WTC11 (cell line): Measurements from ENCODE around the gene XPNPEP3. TPM values are rescaled to one million over a fixed set of nuclear protein-coding genes. Genes with fewer than 3 reads are reported as not detected.
A peak's percentile ranks its signal among the peaks of the same experiment; 100 is the strongest.

Experiments
- ATAC-seq: fragments of 200-7000 bp; cut with Tn5 transposase; 2 replicates; pipeline ENCODE4 v1.10.0; 2021; ENCODE audit warnings: mild to moderate bottlenecking, moderate library complexity
- CTCF ChIA-PET: fragments of 300-600 bp; sonication (Branson Sonifier 250); formaldehyde crosslinking; loops from one replicate; lab custom pipeline; 2021; ENCODE audit warnings: antibody characterized with exemption; lab: Charles Lee
- POLR2A ChIA-PET: fragments of 350-600 bp; sonication (Branson Sonifier 250); formaldehyde crosslinking; loops from one replicate; lab custom pipeline; 2021; ENCODE audit warnings: antibody characterized with exemption; lab: Charles Lee
- DNase-seq: peaks from one replicate; pipeline ENCODE4 v3.0.0; 2021; ENCODE audit warnings: low spot score
- H3K27ac Mint-ChIP-seq: 2 replicates; pipeline ENCODE4 v1.8.0; 2021; ENCODE audit warnings: mixed read lengths
- H3K27me3 Mint-ChIP-seq: 2 replicates; pipeline ENCODE4 v1.8.0; 2021; ENCODE audit warnings: low read depth, mild to moderate bottlenecking, moderate library complexity, mixed read lengths
- H3K36me3 Mint-ChIP-seq: 2 replicates; pipeline ENCODE4 v1.8.0; 2021; ENCODE audit warnings: mixed read lengths
- H3K4me1 Mint-ChIP-seq: 2 replicates; pipeline ENCODE4 v1.8.0; 2022; ENCODE audit warnings: mixed read lengths
- H3K4me3 Mint-ChIP-seq: 2 replicates; pipeline ENCODE4 v1.8.0; 2021; ENCODE audit warnings: mild to moderate bottlenecking, moderate library complexity, mixed read lengths
- H3K9me3 Mint-ChIP-seq: 2 replicates; pipeline ENCODE4 v1.8.0; 2021; ENCODE audit warnings: mixed read lengths
- ARID4B ChIP-seq: sonication (generic); formaldehyde crosslinking; IDR thresholded peaks from 2 replicates; pipeline ENCODE4 v1.8.0; 2023; ENCODE audit warnings: missing genetic modification reagents, mild to moderate bottlenecking, borderline replicate concordance
- FOXK1 ChIP-seq: sonication (generic); formaldehyde crosslinking; IDR thresholded peaks from 2 replicates; pipeline ENCODE4 v1.8.0; 2022; ENCODE audit warnings: mild to moderate bottlenecking, moderate library complexity, missing genetic modification reagents
- FOXP4 ChIP-seq: sonication (generic); formaldehyde crosslinking; IDR thresholded peaks from 2 replicates; pipeline ENCODE4 v1.8.0; 2022; ENCODE audit warnings: mild to moderate bottlenecking, missing genetic modification reagents
- MAX ChIP-seq: sonication (generic); formaldehyde crosslinking; IDR thresholded peaks from 2 replicates; pipeline ENCODE4 v1.8.0; 2022; ENCODE audit warnings: mild to moderate bottlenecking, missing genetic modification reagents
- MYBL2 ChIP-seq: sonication (generic); formaldehyde crosslinking; IDR thresholded peaks from 2 replicates; pipeline ENCODE4 v1.8.1; 2023; ENCODE audit warnings: mild to moderate bottlenecking, moderate library complexity, missing genetic modification reagents
- ZNF671 ChIP-seq: fragments of 250-450 bp; sonication (Bioruptor Pico); IDR thresholded peaks from 2 replicates; pipeline ENCODE4 v1.8.0; 2021; ENCODE audit warnings: mild to moderate bottlenecking
- ZSCAN18 ChIP-seq: fragments of 250-450 bp; sonication (Bioruptor Pico); IDR thresholded peaks from 2 replicates; pipeline ENCODE4 v2.1.2; 2022; ENCODE audit warnings: mild to moderate bottlenecking, moderate library complexity
- total RNA-seq: library from RNA; stranded (reverse); gene quantifications from 3 replicates; pipeline ENCODE4 v1.2.3, GENCODE V29; 2021
- TF ChIP-seq, protein P1 (sequence below): sonication (generic); formaldehyde crosslinking; IDR thresholded peaks from 2 replicates; pipeline ENCODE4 v1.8.0; 2022; ENCODE audit warnings: mild to moderate bottlenecking, missing genetic modification reagents
- TF ChIP-seq, protein P2 (sequence below): sonication (generic); formaldehyde crosslinking; IDR thresholded peaks from 2 replicates; pipeline ENCODE4 v1.8.0; 2022; ENCODE audit warnings: missing genetic modification reagents

XPNPEP3 gene
- total RNA-seq, 1 experiment from 2014 or later, result 28.2 TPM

DNA sequence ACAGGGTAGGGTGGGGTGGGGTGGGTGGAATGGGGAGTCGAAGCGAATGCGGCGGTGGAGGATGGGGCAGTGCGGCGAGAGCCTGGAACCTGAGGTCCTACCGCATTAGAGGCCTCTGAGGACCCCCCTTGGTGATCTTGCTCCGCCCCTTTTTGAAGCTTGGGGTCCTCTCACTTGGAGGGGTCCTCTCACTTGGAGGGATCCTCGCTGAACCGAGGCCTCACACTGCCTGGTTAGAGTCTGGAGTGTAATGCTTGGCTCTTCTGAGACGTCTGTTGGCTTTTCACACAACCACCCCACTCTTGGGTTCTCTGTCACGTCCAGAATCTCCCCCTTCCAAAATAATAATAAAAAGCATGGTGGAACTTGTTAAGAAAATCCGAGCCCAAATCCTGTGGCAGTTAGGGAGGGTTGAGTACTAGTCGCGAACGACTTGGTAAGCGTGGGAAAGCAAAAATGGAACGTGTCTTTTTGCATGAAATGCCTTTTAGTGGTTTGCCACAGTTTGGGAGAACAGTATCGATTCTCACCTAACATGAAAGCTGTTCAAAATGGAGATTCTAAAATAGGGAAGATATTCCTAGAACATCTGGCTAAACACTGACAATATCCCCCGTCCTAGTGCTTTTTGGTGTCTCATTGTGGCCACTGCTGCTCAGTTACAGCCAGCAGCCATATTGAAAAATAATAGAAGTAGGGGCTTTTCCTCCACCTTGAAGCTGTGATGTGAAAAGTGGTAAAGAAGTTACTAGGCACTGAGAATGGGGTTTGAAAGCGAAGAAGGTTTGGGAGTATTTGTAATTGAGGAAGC is 95.1 kb downstream of the XPNPEP3 start:
- H3K4me3 Mint-ChIP-seq, result peak overlapping the region; percentile 100
- TF ChIP-seq, protein P1, sequence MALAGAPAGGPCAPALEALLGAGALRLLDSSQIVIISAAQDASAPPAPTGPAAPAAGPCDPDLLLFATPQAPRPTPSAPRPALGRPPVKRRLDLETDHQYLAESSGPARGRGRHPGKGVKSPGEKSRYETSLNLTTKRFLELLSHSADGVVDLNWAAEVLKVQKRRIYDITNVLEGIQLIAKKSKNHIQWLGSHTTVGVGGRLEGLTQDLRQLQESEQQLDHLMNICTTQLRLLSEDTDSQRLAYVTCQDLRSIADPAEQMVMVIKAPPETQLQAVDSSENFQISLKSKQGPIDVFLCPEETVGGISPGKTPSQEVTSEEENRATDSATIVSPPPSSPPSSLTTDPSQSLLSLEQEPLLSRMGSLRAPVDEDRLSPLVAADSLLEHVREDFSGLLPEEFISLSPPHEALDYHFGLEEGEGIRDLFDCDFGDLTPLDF (CRISPR knock-in tag), result no peak
- no peak for TF ChIP-seq FOXK1 (CRISPR knock-in tag)
- TF ChIP-seq, all 79 proteins: peak for 0
- Mint-ChIP-seq H3K27ac (peak overlapping the region; percentile 97), H3K36me3 (peaks cover 27% of the 10 kb centered on the region), H3K4me1 (peaks cover 11% of the 10 kb centered on the region), H3K27me3 (no peaks in the 10 kb centered on the region; the same call in 1 of the 2 replicates), H3K9me3 (no peaks in the 10 kb centered on the region)
- ATAC-seq, result no peak
- ChIA-PET CTCF (interaction anchor here (0.6 to 2.7 kb wide), 5 partner anchors 29 to 473 kb away, joined by 3 to 28 read pairs (median 8); no protein-coding TSS in a partner anchor), POLR2A (interaction anchor here (0.6 to 2.5 kb wide), 14 partner anchors 17 to 430 kb away, joined by 3 to 31 read pairs (median 4); partner anchors contain the start of genes EP300, ST13, TEF and XPNPEP3)
- no peak for DNase-seq

DNA sequence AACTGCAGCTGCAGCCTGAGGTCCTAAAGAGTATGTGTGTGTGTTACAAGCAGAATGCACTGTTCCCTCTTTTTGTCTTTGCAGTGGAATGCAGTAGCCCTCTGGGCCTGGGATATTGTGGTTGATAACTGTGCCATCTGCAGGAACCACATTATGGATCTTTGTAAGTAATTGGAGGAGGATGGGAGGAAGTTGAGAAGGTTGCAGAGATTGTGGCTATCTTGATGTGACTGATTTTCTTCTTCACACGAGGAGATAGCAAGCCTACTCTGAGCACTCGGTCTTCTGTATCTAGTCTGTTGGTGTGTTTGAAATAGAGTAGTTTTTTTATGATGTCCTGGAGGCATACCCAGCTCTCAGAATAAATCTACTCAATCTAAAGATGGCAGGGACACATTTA is 96.5 kb downstream of the XPNPEP3 start:
- H3K4me1 Mint-ChIP-seq, result peaks cover 11% of the 10 kb centered on the region
- no peak for TF ChIP-seq MYBL2 (CRISPR knock-in tag)
- TF ChIP-seq, protein P2, sequence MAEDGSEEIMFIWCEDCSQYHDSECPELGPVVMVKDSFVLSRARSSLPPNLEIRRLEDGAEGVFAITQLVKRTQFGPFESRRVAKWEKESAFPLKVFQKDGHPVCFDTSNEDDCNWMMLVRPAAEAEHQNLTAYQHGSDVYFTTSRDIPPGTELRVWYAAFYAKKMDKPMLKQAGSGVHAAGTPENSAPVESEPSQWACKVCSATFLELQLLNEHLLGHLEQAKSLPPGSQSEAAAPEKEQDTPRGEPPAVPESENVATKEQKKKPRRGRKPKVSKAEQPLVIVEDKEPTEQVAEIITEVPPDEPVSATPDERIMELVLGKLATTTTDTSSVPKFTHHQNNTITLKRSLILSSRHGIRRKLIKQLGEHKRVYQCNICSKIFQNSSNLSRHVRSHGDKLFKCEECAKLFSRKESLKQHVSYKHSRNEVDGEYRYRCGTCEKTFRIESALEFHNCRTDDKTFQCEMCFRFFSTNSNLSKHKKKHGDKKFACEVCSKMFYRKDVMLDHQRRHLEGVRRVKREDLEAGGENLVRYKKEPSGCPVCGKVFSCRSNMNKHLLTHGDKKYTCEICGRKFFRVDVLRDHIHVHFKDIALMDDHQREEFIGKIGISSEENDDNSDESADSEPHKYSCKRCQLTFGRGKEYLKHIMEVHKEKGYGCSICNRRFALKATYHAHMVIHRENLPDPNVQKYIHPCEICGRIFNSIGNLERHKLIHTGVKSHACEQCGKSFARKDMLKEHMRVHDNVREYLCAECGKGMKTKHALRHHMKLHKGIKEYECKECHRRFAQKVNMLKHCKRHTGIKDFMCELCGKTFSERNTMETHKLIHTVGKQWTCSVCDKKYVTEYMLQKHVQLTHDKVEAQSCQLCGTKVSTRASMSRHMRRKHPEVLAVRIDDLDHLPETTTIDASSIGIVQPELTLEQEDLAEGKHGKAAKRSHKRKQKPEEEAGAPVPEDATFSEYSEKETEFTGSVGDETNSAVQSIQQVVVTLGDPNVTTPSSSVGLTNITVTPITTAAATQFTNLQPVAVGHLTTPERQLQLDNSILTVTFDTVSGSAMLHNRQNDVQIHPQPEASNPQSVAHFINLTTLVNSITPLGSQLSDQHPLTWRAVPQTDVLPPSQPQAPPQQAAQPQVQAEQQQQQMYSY (CRISPR knock-in tag), result no peak
- TF ChIP-seq, protein P1 (CRISPR knock-in tag), result no peak
- TF ChIP-seq ARID4B (CRISPR knock-in tag), result no peak
- no peak for TF ChIP-seq FOXP4 (CRISPR knock-in tag)
- no peak for TF ChIP-seq MAX (CRISPR knock-in tag)
- TF ChIP-seq ZSCAN18 (CRISPR knock-in tag), result no peak
- TF ChIP-seq ZNF671, result no peak
- H3K36me3 Mint-ChIP-seq, result peaks cover 33% of the 10 kb centered on the region
- no peaks in the 10 kb centered on the region for H3K9me3 Mint-ChIP-seq
- POLR2A ChIA-PET, result no interaction called here
- no peak for DNase-seq
- no peaks in the 10 kb centered on the region; the same call in 1 of the 2 replicates for H3K27me3 Mint-ChIP-seq
- CTCF ChIA-PET, result no interaction called here
- peak overlapping the region; percentile 39 for H3K27ac Mint-ChIP-seq
- 0 out of 2 replicates have a peak overlapping the region, but pooled peaks have one; percentile 11 for H3K4me3 Mint-ChIP-seq
- ATAC-seq, result no peak
